IMR-90 (cell line): ENCODE measurements around the gene NRCAM.

ENCODE experiments used
- CEBPB ChIP-seq: IDR thresholded peaks from 2 replicates; pipeline ENCODE4 v1.6.1; 2012; ENCODE audit warnings: low read depth, low read length, improper control_type of control experiment
- CTCF ChIP-seq: conservative IDR thresholded peaks from 2 replicates; pipeline ENCODE4 v1.5.1; 2012; ENCODE audit warnings: mild to moderate bottlenecking, low read depth, low read length, improper control_type of control experiment
- FOS ChIP-seq: fragments of 150-350 bp; IDR thresholded peaks from 2 replicates; pipeline ENCODE4 v1.6.1; 2016; ENCODE audit warnings: low read depth, low read length
- MXI1 ChIP-seq: IDR thresholded peaks from 2 replicates; pipeline ENCODE4 v1.6.1; 2012; ENCODE audit warnings: low read depth, mild to moderate bottlenecking, low read length, moderate library complexity, borderline replicate concordance
- RAD21 ChIP-seq: IDR thresholded peaks from 2 replicates; pipeline ENCODE4 v1.6.1; 2012; ENCODE audit warnings: low read length, improper control_type of control experiment

- TF ChIP-seq FOS (no peak), CEBPB (no peak), CTCF (no peak), MXI1 (no peak), RAD21 (no peak)
These were observed 299.2 kb downstream of the NRCAM start for GRCh38 chr7:108156897-108157605.
